Spleen (tissue), 11 donors: Measurements from ENCODE around the gene SLC35G2. TPM values are rescaled to one million over a fixed set of nuclear protein-coding genes. Genes with fewer than 3 reads are reported as not detected.

Experiments
- DNase-seq: peaks from one replicate; pipeline ENCODE4 v3.0.0-alpha.2; 2020
- H3K27ac ChIP-seq, 8 donors: fragments of 200-600 bp; sonication (generic) in 7 of 8; 1 replicate in 4 of 8; 2 replicates in 4 of 8; pipeline versions ENCODE4 v1.5.0 to v1.8.0; 2016 to 2021; ENCODE audit warnings: inconsistent platforms in 4 of 8, mild to moderate bottlenecking in 4 of 8, moderate library complexity in 1 of 8
- H3K27me3 ChIP-seq, 7 donors: fragments of 200-600 bp; sonication (generic) in 6 of 7; replicated peaks in 1 of 7; 1 replicate in 4 of 7; 2 replicates in 3 of 7; pipeline versions ENCODE4 v1.5.0 to v1.8.0; 2016 to 2021; ENCODE audit warnings: inconsistent platforms in 3 of 7, mild to moderate bottlenecking in 1 of 7
- H3K36me3 ChIP-seq, 6 donors: fragments of 200-600 bp; sonication (generic) in 5 of 6; 1 replicate in 4 of 6; 2 replicates in 2 of 6; pipeline versions ENCODE4 v1.5.0 to v1.8.0; 2016 to 2021; ENCODE audit warnings: inconsistent platforms in 2 of 6
- H3K4me1 ChIP-seq, 6 donors: fragments of 200-600 bp; sonication (generic) in 5 of 6; 1 replicate in 3 of 6; 2 replicates in 3 of 6; pipeline versions ENCODE4 v1.5.0 to v1.8.0; 2016 to 2021; ENCODE audit warnings: inconsistent platforms in 3 of 6
- H3K4me3 ChIP-seq, 8 donors: fragments of 200-600 bp; sonication (generic) in 7 of 8; 1 replicate in 4 of 8; 2 replicates in 4 of 8; pipeline versions ENCODE4 v1.5.0 to v1.8.0; 2016 to 2021; ENCODE audit warnings: inconsistent platforms in 4 of 8, mild to moderate bottlenecking in 4 of 8, moderate library complexity in 2 of 8
- H3K9me3 ChIP-seq, 8 donors: fragments of 200-600 bp; sonication (generic) in 7 of 8; 1 replicate in 4 of 8; 2 replicates in 4 of 8; pipeline versions ENCODE4 v1.5.0 to v1.8.0; 2016 to 2021; ENCODE audit warnings: inconsistent platforms in 4 of 8
- CTCF ChIP-seq, 11 experiments: fragments of 200-600 bp in 7 of 11; fragments of 450-650 bp in 4 of 11; sonication (generic) in 4 of 11; IDR thresholded peaks in 8 of 11; conservative IDR thresholded peaks in 3 of 11; 1 replicate in 7 of 11; 2 replicates in 4 of 11; pipeline versions ENCODE4 v1.4.0 to v1.8.0; 2016 to 2021; ENCODE audit warnings: antibody characterized with exemption in 11 of 11, inconsistent platforms in 4 of 11, mild to moderate bottlenecking in 1 of 11
- POLR2A ChIP-seq, 3 donors: fragments of 450-650 bp; IDR thresholded peaks; one replicate each; pipeline ENCODE4 v1.5.1; 2017; ENCODE audit warnings: antibody characterized with exemption in 3 of 3, mild to moderate bottlenecking in 1 of 3
- POLR2AphosphoS5 ChIP-seq, 3 donors: sonication (generic); formaldehyde crosslinking; IDR thresholded peaks; one replicate each; pipeline ENCODE4 v1.5.1; 2017; ENCODE audit warnings: antibody characterized with exemption in 3 of 3
- WGBS, 5 donors: extraction: QIAGEN DNeasy Blood & Tissue Kit in 3 of 5; methylation state at CpG; one replicate each; pipeline versions ENCODE4 v1.1.5 to v1.1.7; 2013 to 2018; 5-methylcytosine and 5-hydroxymethylcytosine counted together
- intact Hi-C: fragments of 100-400 bp; cut with DNase I; formaldehyde crosslinking; loops from one replicate; pipeline ENCODE4 v1.15.0; 2023; ENCODE audit warnings: low total_unique reads
- polyA plus RNA-seq, 3 donors: library from polyadenylated mRNA; stranded (reverse); fragments of 200-250 nt; gene quantifications; one replicate each; pipeline ENCODE4 v1.2.1, GENCODE V29; 2013
- total RNA-seq, 7 donors: library from RNA; depleted of rRNA in 3 of 7; stranded (reverse); fragments of >200 nt in 3 of 7; fragmentation: NEBNext Ultra II Directional in 4 of 7; extraction: Animal tissue kit (Norgen Biotek cat#: 25700) in 4 of 7; gene quantifications; one replicate each; pipeline versions ENCODE4 v1.1.0 to v1.2.1, GENCODE V29; 2016 to 2021
- donor health status: healthy with polysubstance abuse.
- donor health status: DM: no; HTN: no; CAD: no; lungs with moderate emphysema.
- donor health status: DM: no; HTN: no; CAD: no.
- donor health status: Bipolar disorder and iron deficiency.
- donor health status: healthy.
- donor health status: DM: no; HTN: no; CAD: no.
- donor health status: DM: yes; HTN: yes; CAD: no.

SLC35G2 gene
- total and polyA plus RNA-seq, 10 donors = 1.1 to 7.7 (median 3.2) TPM

GRCh38 chr3:136804141-136804540, 14.8 kb upstream of the SLC35G2 start:
- WGBS, 5 donors = 79 to 94% (median 89%) methylated on average over 4 of the region's 4 CpGs
- no peak for TF ChIP-seq POLR2AphosphoS5 (IDR thresholded peaks at IDR 0.05)
- TF ChIP-seq POLR2A (IDR thresholded peaks at IDR 0.05) = no peak

GRCh38 chr3:136804813-136805212, 14.1 kb upstream of the SLC35G2 start:
- Histone ChIP-seq H3K4me3 (no peak overlapping the region), H3K27me3 (no peaks in the 10 kb centered on the region), H3K9me3 (no peaks in the 10 kb centered on the region), H3K4me1 (no peaks in the 10 kb centered on the region), H3K36me3 (no peaks in the 10 kb centered on the region), H3K27ac (no peak overlapping the region)
- DNase-seq = no peak
- TF ChIP-seq POLR2AphosphoS5 (IDR thresholded peaks at IDR 0.05) (no peak), CTCF (IDR thresholded peaks at IDR 0.05 in 8 of 11, conservative IDR thresholded peaks at IDR 0.05 in 3 of 11) (no peak), POLR2A (IDR thresholded peaks at IDR 0.05) (no peak)
- intact Hi-C loops = no loop called here

More at GRCh38 chr3:136804141-136804540, 14.8 kb upstream of the SLC35G2 start:
- H3K27ac ChIP-seq = no peak overlapping the region
- H3K36me3 ChIP-seq = no peaks in the 10 kb centered on the region
- no peak overlapping the region for H3K4me3 ChIP-seq
- H3K4me1 ChIP-seq = no peaks in the 10 kb centered on the region
- no peaks in the 10 kb centered on the region for H3K9me3 ChIP-seq
- H3K27me3 ChIP-seq = no peaks in the 10 kb centered on the region
- intact Hi-C loops = no loop called here
- DNase-seq = no peak

- no peak for DNase-seq
- Histone ChIP-seq H3K9me3 (no peaks in the 10 kb centered on the region), H3K27me3 (no peaks in the 10 kb centered on the region), H3K36me3 (no peaks in the 10 kb centered on the region), H3K4me1 (no peaks in the 10 kb centered on the region), H3K4me3 (no peak overlapping the region), H3K27ac (no peak overlapping the region)
- no peak for TF ChIP-seq POLR2AphosphoS5 (IDR thresholded peaks at IDR 0.05)
- TF ChIP-seq CTCF (IDR thresholded peaks at IDR 0.05 in 8 of 11, conservative IDR thresholded peaks at IDR 0.05 in 3 of 11) = no peak
- no peak for TF ChIP-seq POLR2A (IDR thresholded peaks at IDR 0.05)
- 51 to 66% (median 58%) methylated on average over 3 of the region's 3 CpGs for WGBS, 5 donors
- intact Hi-C loops = no loop called here
Observed at GRCh38 chr3:136805795-136806194, 13.1 kb upstream of the SLC35G2 start.

- no peak for DNase-seq
- WGBS, 5 donors = 92 to 100% (median 97%) methylated on average over 3 of the region's 3 CpGs
- no peaks in the 10 kb centered on the region for H3K36me3 ChIP-seq
- TF ChIP-seq POLR2AphosphoS5 (IDR thresholded peaks at IDR 0.05) = no peak
- TF ChIP-seq POLR2A (IDR thresholded peaks at IDR 0.05) = no peak
- no peak for TF ChIP-seq CTCF (IDR thresholded peaks at IDR 0.05 in 8 of 11, conservative IDR thresholded peaks at IDR 0.05 in 3 of 11)
- H3K9me3 ChIP-seq = peaks cover 0 to 11% (median 4%) of the 10 kb centered on the region in 8 donors
- intact Hi-C loops = no loop called here
- H3K27ac ChIP-seq = no peak overlapping the region
- no peaks in the 10 kb centered on the region for H3K4me1 ChIP-seq
- no peak overlapping the region for H3K4me3 ChIP-seq
- H3K27me3 ChIP-seq = no peaks in the 10 kb centered on the region
Observed at GRCh38 chr3:136811701-136812100, 7.2 kb upstream of the SLC35G2 start.

- TF ChIP-seq POLR2A (IDR thresholded peaks at IDR 0.05) (no peak), CTCF (IDR thresholded peaks at IDR 0.05 in 8 of 11, conservative IDR thresholded peaks at IDR 0.05 in 3 of 11) (no peak), POLR2AphosphoS5 (IDR thresholded peaks at IDR 0.05) (no peak)
- WGBS, 5 donors = 77 to 96% (median 82%) methylated on average over 1 of the region's 1 CpG
- Histone ChIP-seq H3K9me3 (peaks cover 0 to 4% (median under 1%) of the 10 kb centered on the region in 8 donors), H3K4me3 (no peak overlapping the region), H3K36me3 (no peaks in the 10 kb centered on the region), H3K27ac (no peak overlapping the region), H3K27me3 (peaks cover 0 to 36% (median 23%) of the 10 kb centered on the region in 7 donors), H3K4me1 (peaks cover 3 to 28% (median 23%) of the 10 kb centered on the region in 6 donors)
- intact Hi-C loops = no loop called here
- no peak for DNase-seq
Observed at GRCh38 chr3:136817448-136817847, 1.5 kb upstream of the SLC35G2 start.
